Stomach (tissue), 9 donors: ENCODE measurements around the gene GLP2R. TPM values are rescaled to one million over a fixed set of nuclear protein-coding genes. Genes with fewer than 3 reads are reported as not detected.

Experiments
- DNase-seq, 2 donors: peaks; one replicate each; pipeline versions ENCODE4 v3.0.0 to v3.0.0-alpha.2; 2013 to 2019
- H3K27ac ChIP-seq, 5 donors: fragments of 200-600 bp in 4 of 5; sonication (generic) in 4 of 5; one replicate each; pipeline ENCODE4 v1.5.1; 2013 to 2019; ENCODE audit warnings: mild to moderate bottlenecking in 1 of 5, moderate library complexity in 1 of 5
- H3K27me3 ChIP-seq, 3 donors: fragments of 200-600 bp; sonication (generic); one replicate each; pipeline ENCODE4 v1.5.1; 2017 to 2019; ENCODE audit warnings: mixed run types in 1 of 3
- H3K36me3 ChIP-seq, 4 donors: fragments of 200-600 bp; sonication (generic); 1 replicate in 3 of 4; 2 replicates in 1 of 4; pipeline ENCODE4 v1.5.1; 2016 to 2019
- H3K4me1 ChIP-seq, 4 donors: fragments of 200-600 bp; sonication (generic); one replicate each; pipeline ENCODE4 v1.5.1; 2016 to 2019
- H3K4me3 ChIP-seq, 4 donors: fragments of 200-600 bp; sonication (generic) in 3 of 4; one replicate each; pipeline ENCODE4 v1.5.1; 2016 to 2019; ENCODE audit warnings: mild to moderate bottlenecking in 1 of 4
- H3K9me3 ChIP-seq, 4 donors: fragments of 200-600 bp; sonication (generic); one replicate each; pipeline ENCODE4 v1.5.1; 2016 to 2019
- EP300 ChIP-seq: sonication (generic); formaldehyde crosslinking; IDR thresholded peaks from one replicate; pipeline ENCODE4 v1.6.1; 2017; ENCODE audit warnings: antibody characterized with exemption
- POLR2A ChIP-seq, 4 donors: fragments of 450-650 bp; IDR thresholded peaks; one replicate each; pipeline ENCODE4 v1.6.1; 2016; ENCODE audit warnings: antibody characterized with exemption in 4 of 4, control low read depth in 2 of 4, mild to moderate bottlenecking in 1 of 4, moderate library complexity in 1 of 4
- POLR2AphosphoS5 ChIP-seq, 3 donors: sonication (generic); formaldehyde crosslinking; IDR thresholded peaks; one replicate each; pipeline ENCODE4 v1.6.1; 2016; ENCODE audit warnings: antibody characterized with exemption in 3 of 3
- WGBS, 5 donors: extraction: QIAGEN DNeasy Blood & Tissue Kit in 3 of 5; methylation state at CpG; one replicate each; pipeline versions ENCODE4 v1.1.5 to v1.1.7; 2013 to 2018; 5-methylcytosine and 5-hydroxymethylcytosine counted together
- intact Hi-C: fragments of 100-400 bp; cut with DNase I; formaldehyde crosslinking; loops from one replicate; pipeline ENCODE4 v1.15.1; 2023; ENCODE audit warnings: low total_unique reads
- polyA plus RNA-seq, 3 donors: library from polyadenylated mRNA; stranded (reverse); fragments of 200-250 nt; gene quantifications; one replicate each; pipeline ENCODE4 v1.2.3, GENCODE V29; 2013
- total RNA-seq, 5 donors: library from RNA; depleted of rRNA; stranded (reverse); fragments of >200 nt; gene quantifications; one replicate each; pipeline versions ENCODE4 v1.1.0 to v1.2.3, GENCODE V29; 2014 to 2016
- TF ChIP-seq, protein P1 (sequence below), 7 experiments: fragments of 450-650 bp in 4 of 7; fragments of 200-600 bp in 3 of 7; sonication (generic) in 3 of 7; IDR thresholded peaks; one replicate each; pipeline ENCODE4 v1.5.1; 2016 to 2019; ENCODE audit warnings: antibody characterized with exemption in 7 of 7, control low read depth in 2 of 7, mild to moderate bottlenecking in 1 of 7
- donor health status: healthy with polysubstance abuse.
- donor health status: Bipolar disorder and iron deficiency.
- donor health status: healthy.

Gene GLP2R
- total and polyA plus RNA-seq, 8 donors, result 0.40 to 15.4 (median 5.8) TPM

DNA sequence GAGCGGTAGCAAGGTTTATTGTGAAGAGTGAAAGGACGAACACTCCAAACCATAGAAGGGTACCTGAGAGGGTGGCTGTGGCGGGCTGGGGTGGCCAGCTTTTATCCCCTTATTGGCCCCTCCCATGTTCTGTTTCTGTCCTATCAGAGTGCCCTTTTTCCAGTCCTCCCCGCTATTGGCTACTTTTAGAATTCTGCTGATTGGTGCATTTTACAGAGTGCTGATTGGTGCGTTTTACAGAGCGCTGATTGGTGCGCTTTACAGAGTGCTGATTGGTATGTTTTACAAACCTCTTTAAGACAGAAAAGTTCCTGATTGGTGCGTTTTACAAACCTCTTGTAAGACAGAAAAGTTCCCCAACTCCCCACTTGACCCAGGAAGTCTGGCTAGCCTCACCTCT, 16.3 kb upstream of the GLP2R start:
- intact Hi-C loops, result no loop called here
- H3K4me3 ChIP-seq, result no peak overlapping the region
- H3K36me3 ChIP-seq, result no peaks in the 10 kb centered on the region
- H3K4me1 ChIP-seq, result no peaks in the 10 kb centered on the region
- peaks cover 0 to 30% (median 0%) of the 10 kb centered on the region in 3 donors for H3K27me3 ChIP-seq
- no peak for TF ChIP-seq POLR2AphosphoS5 (IDR thresholded peaks at IDR 0.05)
- TF ChIP-seq POLR2A (IDR thresholded peaks at IDR 0.05), result no peak
- TF ChIP-seq EP300, result no peak
- TF ChIP-seq, protein P1, sequence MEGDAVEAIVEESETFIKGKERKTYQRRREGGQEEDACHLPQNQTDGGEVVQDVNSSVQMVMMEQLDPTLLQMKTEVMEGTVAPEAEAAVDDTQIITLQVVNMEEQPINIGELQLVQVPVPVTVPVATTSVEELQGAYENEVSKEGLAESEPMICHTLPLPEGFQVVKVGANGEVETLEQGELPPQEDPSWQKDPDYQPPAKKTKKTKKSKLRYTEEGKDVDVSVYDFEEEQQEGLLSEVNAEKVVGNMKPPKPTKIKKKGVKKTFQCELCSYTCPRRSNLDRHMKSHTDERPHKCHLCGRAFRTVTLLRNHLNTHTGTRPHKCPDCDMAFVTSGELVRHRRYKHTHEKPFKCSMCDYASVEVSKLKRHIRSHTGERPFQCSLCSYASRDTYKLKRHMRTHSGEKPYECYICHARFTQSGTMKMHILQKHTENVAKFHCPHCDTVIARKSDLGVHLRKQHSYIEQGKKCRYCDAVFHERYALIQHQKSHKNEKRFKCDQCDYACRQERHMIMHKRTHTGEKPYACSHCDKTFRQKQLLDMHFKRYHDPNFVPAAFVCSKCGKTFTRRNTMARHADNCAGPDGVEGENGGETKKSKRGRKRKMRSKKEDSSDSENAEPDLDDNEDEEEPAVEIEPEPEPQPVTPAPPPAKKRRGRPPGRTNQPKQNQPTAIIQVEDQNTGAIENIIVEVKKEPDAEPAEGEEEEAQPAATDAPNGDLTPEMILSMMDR (IDR thresholded peaks at IDR 0.05), result no peak
- WGBS, 5 donors, result 89 to 95% (median 93%) methylated on average over 8 of the region's 8 CpGs
- H3K9me3 ChIP-seq, result peaks cover 0 to 12% (median 6%) of the 10 kb centered on the region in 4 donors
- no peak overlapping the region for H3K27ac ChIP-seq
- DNase-seq, result no peak

DNA sequence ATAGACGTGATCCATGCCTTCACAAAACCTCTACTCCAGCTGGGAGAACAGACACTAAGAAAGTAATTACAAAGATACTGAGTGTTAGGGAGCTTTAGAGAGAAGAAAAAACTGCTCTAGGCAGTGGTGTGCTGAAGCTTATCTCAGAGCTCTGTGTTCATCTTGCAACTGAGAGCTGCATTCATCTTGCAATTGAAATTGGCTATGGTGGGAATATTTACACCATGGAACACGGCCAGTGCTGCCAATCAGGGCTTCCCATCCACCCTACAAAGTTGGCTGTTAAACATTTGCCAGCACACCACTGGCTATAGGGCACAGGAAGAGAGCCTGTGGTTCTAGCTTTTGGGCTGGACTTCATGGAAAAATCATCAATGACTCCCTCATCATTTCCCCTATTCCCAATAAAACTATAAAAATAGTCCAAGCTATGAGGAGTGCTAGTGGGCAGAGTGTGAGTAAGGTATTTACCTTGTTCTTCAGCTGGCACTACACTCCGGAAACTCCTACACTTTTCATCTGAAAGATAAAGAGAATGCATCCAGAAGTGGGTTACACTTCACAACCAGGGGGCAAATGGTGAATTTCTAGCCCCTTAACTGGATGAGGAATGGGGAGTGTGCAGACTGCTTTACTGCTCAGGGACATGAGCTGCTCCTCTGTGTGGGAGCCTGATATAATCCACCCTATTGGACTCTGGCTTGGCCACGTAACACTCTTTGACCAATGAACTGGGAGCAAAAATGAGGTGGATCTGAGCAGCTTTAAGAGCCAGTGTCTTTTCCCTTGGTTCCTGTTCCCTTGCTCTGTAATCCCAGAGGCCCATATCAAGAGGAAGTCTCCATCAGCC, 15.4 kb upstream of the GLP2R start:
- no peak for TF ChIP-seq EP300
- intact Hi-C loops, result no loop called here
- Histone ChIP-seq H3K4me1 (no peaks in the 10 kb centered on the region), H3K27me3 (peaks cover 0 to 30% (median 0%) of the 10 kb centered on the region in 3 donors), H3K4me3 (no peak overlapping the region), H3K36me3 (no peaks in the 10 kb centered on the region), H3K9me3 (peaks cover 0 to 3% (median 1%) of the 10 kb centered on the region in 4 donors), H3K27ac (no peak overlapping the region)
- no peak for DNase-seq
- 58 to 74% (median 60%) methylated on average over 4 of the region's 4 CpGs for WGBS, 5 donors

DNA sequence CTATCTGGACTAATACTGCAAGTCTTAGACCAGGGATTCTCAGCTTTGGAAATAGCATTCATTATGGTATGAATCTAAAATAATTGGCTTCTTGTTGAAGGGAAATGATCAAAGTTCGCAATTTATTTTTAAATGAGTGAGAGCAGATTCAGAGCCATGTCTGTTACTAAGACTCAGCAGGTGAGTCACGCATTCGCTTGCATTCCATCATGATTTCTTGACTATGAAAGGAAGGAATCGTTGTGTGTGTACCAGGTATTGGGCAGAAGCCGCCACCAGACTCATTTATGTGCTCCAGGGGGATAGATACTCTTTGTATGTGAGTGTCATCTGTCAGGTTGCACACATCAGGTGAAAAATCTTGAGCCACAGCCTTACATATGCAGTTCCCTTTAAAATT, 14.6 kb upstream of the GLP2R start:
- Histone ChIP-seq H3K4me1 (no peaks in the 10 kb centered on the region), H3K9me3 (no peaks in the 10 kb centered on the region), H3K4me3 (no peak overlapping the region), H3K27ac (no peak overlapping the region), H3K27me3 (peaks cover 0 to 30% (median 0%) of the 10 kb centered on the region in 3 donors), H3K36me3 (no peaks in the 10 kb centered on the region)
- WGBS, 5 donors, result 83 to 91% (median 85%) methylated on average over 5 of the region's 5 CpGs
- TF ChIP-seq, protein P1 (IDR thresholded peaks at IDR 0.05), result no peak
- TF ChIP-seq POLR2A (IDR thresholded peaks at IDR 0.05) (no peak), EP300 (no peak), POLR2AphosphoS5 (IDR thresholded peaks at IDR 0.05) (no peak)
- intact Hi-C loops, result no loop called here
- no peak for DNase-seq

DNA sequence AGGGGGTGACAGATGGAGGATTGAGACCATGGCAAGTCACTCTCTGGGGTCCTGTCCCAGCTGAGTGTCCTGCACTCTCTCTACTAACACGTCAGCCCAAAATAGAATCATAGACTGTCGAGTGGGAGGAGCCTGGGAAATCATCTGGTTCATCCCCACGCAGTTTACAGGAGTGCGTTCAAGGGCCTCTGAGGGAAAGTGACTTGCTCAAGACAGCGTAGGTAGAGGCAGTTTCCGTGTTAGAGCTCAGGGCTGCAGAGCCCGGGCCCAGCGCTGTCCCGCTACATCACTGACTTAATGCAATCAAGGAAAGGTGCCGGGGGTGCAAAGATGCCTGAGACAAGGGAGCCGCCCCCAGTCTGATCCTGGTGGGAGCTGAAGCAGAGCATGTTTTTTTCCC, 14.2 kb upstream of the GLP2R start:
- no peaks in the 10 kb centered on the region for H3K4me1 ChIP-seq
- no peak for DNase-seq
- H3K4me3 ChIP-seq, result no peak overlapping the region
- H3K27ac ChIP-seq, result no peak overlapping the region
- WGBS, 5 donors, result 36 to 57% (median 52%) methylated on average over 11 of the region's 11 CpGs
- intact Hi-C loops, result no loop called here
- no peaks in the 10 kb centered on the region for H3K9me3 ChIP-seq
- TF ChIP-seq POLR2A (IDR thresholded peaks at IDR 0.05) (no peak), EP300 (no peak), POLR2AphosphoS5 (IDR thresholded peaks at IDR 0.05) (no peak)
- TF ChIP-seq, protein P1 (IDR thresholded peaks at IDR 0.05), result no peak
- H3K36me3 ChIP-seq, result no peaks in the 10 kb centered on the region
- peaks cover 0 to 30% (median 0%) of the 10 kb centered on the region in 3 donors for H3K27me3 ChIP-seq

DNA sequence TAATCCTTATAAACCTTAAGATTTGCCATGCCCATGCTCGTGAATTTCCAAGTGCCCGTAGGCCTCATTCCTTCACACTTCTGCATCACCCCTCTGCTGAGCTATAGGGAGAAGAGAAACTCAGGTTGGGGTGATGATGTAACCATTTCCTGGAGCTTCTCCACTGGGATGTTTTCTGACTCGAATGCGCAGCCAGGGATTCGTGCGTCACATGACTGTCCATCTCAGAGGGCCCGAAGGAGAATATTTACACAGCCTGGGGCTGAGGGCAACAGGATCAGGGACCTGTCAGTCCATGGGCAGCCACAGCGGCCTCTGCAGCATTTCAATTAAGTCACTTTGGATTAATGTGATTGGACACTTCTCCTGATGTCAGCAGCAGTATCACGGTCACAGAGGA, 12.6 kb upstream of the GLP2R start:
- no peaks in the 10 kb centered on the region for H3K4me1 ChIP-seq
- H3K4me3 ChIP-seq, result no peak overlapping the region
- DNase-seq, result no peak
- H3K27ac ChIP-seq, result no peak overlapping the region
- H3K36me3 ChIP-seq, result no peaks in the 10 kb centered on the region
- H3K27me3 ChIP-seq, result peaks cover 0 to 30% (median 0%) of the 10 kb centered on the region in 3 donors
- TF ChIP-seq POLR2A (IDR thresholded peaks at IDR 0.05) (no peak), POLR2AphosphoS5 (IDR thresholded peaks at IDR 0.05) (no peak), EP300 (no peak)
- TF ChIP-seq, protein P1 (IDR thresholded peaks at IDR 0.05), result no peak
- intact Hi-C loops, result no loop called here
- WGBS, 5 donors, result 62 to 77% (median 68%) methylated on average over 9 of the region's 9 CpGs
- no peaks in the 10 kb centered on the region for H3K9me3 ChIP-seq
